ENCODE results near the gene SLC5A2.
"Not testable (repeated sequence)": the region's sequence is repeated elsewhere in the genome, so short reads cannot be mapped to it uniquely, and the experiment has no call there.

SLC5A2 gene

GRCh38 chr16:31483081-31483480 is at the start of gene SLC5A2:
SLC5A2 (plus strand) TSS chr16:31483123; CDS start chr16:31483137, 14 bp downstream.
- peak; percentile 21 for DNase-seq

- DNase-seq, result no peak
These were observed 47.3 kb upstream of the SLC5A2 start for GRCh38 chr16:31435341-31436220.

- DNase-seq, result no peak
These were observed 46.5 kb upstream of the SLC5A2 start for GRCh38 chr16:31436221-31437045.

GRCh38 chr16:31438414-31438813 is 44.5 kb upstream of the SLC5A2 start:
- no peak for DNase-seq

- DNase-seq, result not testable (repeated sequence)
These were observed 43.9 kb upstream of the SLC5A2 start for GRCh38 chr16:31439023-31439422.

- DNase-seq, result no peak
These were observed 43.4 kb upstream of the SLC5A2 start for GRCh38 chr16:31439519-31439918.

GRCh38 chr16:31440516-31441184 is 42.3 kb upstream of the SLC5A2 start:
- DNase-seq, result no peak

- no peak for DNase-seq
These were observed 41.0 kb upstream of the SLC5A2 start for GRCh38 chr16:31441956-31442355.

GRCh38 chr16:31445931-31446330 is 37.0 kb upstream of the SLC5A2 start:
- not testable (repeated sequence) for DNase-seq

GRCh38 chr16:31451201-31451600 is 31.7 kb upstream of the SLC5A2 start:
- DNase-seq, result no peak

- DNase-seq, result no peak
These were observed 31.1 kb upstream of the SLC5A2 start for GRCh38 chr16:31451681-31452351.

- no peak for DNase-seq
These were observed 30.3 kb upstream of the SLC5A2 start for GRCh38 chr16:31452631-31453106.

- no peak for DNase-seq
These were observed 29.4 kb upstream of the SLC5A2 start for GRCh38 chr16:31453255-31454204.

- no peak for DNase-seq
These were observed 27.2 kb upstream of the SLC5A2 start for GRCh38 chr16:31455601-31456314.

- DNase-seq, result no peak
These were observed 25.9 kb upstream of the SLC5A2 start for GRCh38 chr16:31456988-31457360.

- no peak for DNase-seq
These were observed 24.7 kb upstream of the SLC5A2 start for GRCh38 chr16:31458073-31458843.

GRCh38 chr16:31458844-31459686 is 23.9 kb upstream of the SLC5A2 start, which contains the start of gene ARMC5:
ARMC5 (plus strand) TSS chr16:31459501; CDS start chr16:31459525, 24 bp downstream.
- DNase-seq, result peak; percentile 98

- peak; percentile 100 for DNase-seq
These were observed 23.0 kb upstream of the SLC5A2 start for GRCh38 chr16:31459687-31460581.

Measured in left hindlimb (tissue), 1 donor.